Prostate gland (tissue), 2 donors: ENCODE measurements around the gene UBB. TPM values are rescaled to one million over a fixed set of nuclear protein-coding genes. Genes with fewer than 3 reads are reported as not detected.
"Not testable (repeated sequence)": the region's sequence is repeated elsewhere in the genome, so short reads cannot be mapped to it uniquely, and the experiment has no call there.

Source experiments
- DNase-seq: peaks from one replicate; pipeline ENCODE4 v3.0.0-alpha.2; 2019; ENCODE audit warnings: low spot score
- H3K27ac ChIP-seq, 2 donors: fragments of 200-600 bp; sonication (generic); 2 replicates each; pipeline ENCODE4 v1.5.1; 2017 to 2019
- H3K27me3 ChIP-seq: fragments of 200-600 bp; sonication (generic); replicated peaks from 2 replicates; pipeline ENCODE4 v1.5.1; 2019; ENCODE audit not compliant: insufficient read depth
- H3K36me3 ChIP-seq, 2 donors: fragments of 200-600 bp; sonication (generic); 1 replicate in 1 of 2; 2 replicates in 1 of 2; pipeline versions ENCODE4 v1.5.1 to v1.8.1; 2017 to 2019
- H3K4me1 ChIP-seq: fragments of 200-600 bp; sonication (generic); replicated peaks from 2 replicates; pipeline ENCODE4 v1.5.1; 2019
- H3K4me3 ChIP-seq, 2 donors: fragments of 200-600 bp; sonication (generic); 2 replicates each; pipeline ENCODE4 v1.5.1; 2017 to 2019
- H3K9me3 ChIP-seq: fragments of 200-600 bp; sonication (generic); 2 replicates; pipeline ENCODE4 v1.5.1; 2017
- CTCF ChIP-seq, 4 experiments: fragments of 200-600 bp in 2 of 4; fragments of 450-650 bp in 2 of 4; sonication (generic) in 2 of 4; IDR thresholded peaks; 1 replicate in 3 of 4; 2 replicates in 1 of 4; pipeline ENCODE4 v1.5.1; 2016 to 2019; ENCODE audit warnings: antibody characterized with exemption in 4 of 4, mild to moderate bottlenecking in 2 of 4, moderate library complexity in 2 of 4
- POLR2A ChIP-seq: fragments of 450-650 bp; IDR thresholded peaks from one replicate; pipeline ENCODE4 v1.6.1; 2016; ENCODE audit warnings: antibody characterized with exemption, mild to moderate bottlenecking
- POLR2AphosphoS5 ChIP-seq: sonication (generic); formaldehyde crosslinking; IDR thresholded peaks from one replicate; pipeline ENCODE4 v1.6.1; 2017; ENCODE audit warnings: antibody characterized with exemption
- WGBS: methylation state at CpG from one replicate; pipeline ENCODE4 v1.1.5; 2018; 5-methylcytosine and 5-hydroxymethylcytosine counted together
- intact Hi-C: fragments of 100-400 bp; cut with DNase I; formaldehyde crosslinking; loops from one replicate; pipeline ENCODE4 v1.14.2; 2022
- total RNA-seq, 2 donors: library from RNA; depleted of rRNA; stranded (reverse); fragments of >200 nt; gene quantifications; one replicate each; pipeline ENCODE4 v1.1.0, GENCODE V29; 2016

UBB gene
- total RNA-seq, 2 donors from 2014 or later = 1,174 to 1,571 TPM

- Histone ChIP-seq H3K27me3 (no peaks in the 10 kb centered on the region), H3K4me3 (no peak overlapping the region), H3K4me1 (no peaks in the 10 kb centered on the region), H3K27ac (no peak overlapping the region), H3K36me3 (no peaks in the 10 kb centered on the region), H3K9me3 (no peaks in the 10 kb centered on the region)
- over 99% methylated on average over 13 of the region's 13 CpGs for WGBS
- DNase-seq = no peak
- intact Hi-C loops = no loop called here
- TF ChIP-seq CTCF (IDR thresholded peaks at IDR 0.05) (no peak), POLR2A (no peak), POLR2AphosphoS5 (no peak)
Observed at GRCh38 chr17:16391451-16391850, 10.6 kb downstream of the UBB start.

- H3K4me3 ChIP-seq, H3K27me3 ChIP-seq, H3K36me3 ChIP-seq, H3K27ac ChIP-seq, intact Hi-C loops, H3K9me3 ChIP-seq, DNase-seq, H3K4me1 ChIP-seq: not testable (repeated sequence)
- WGBS = 94% methylated on average over 11 of the region's 11 CpGs
Observed at GRCh38 chr17:16392491-16392890, 11.6 kb downstream of the UBB start.

- H3K27ac ChIP-seq, H3K4me1 ChIP-seq, H3K36me3 ChIP-seq, DNase-seq, intact Hi-C loops, H3K4me3 ChIP-seq, H3K27me3 ChIP-seq, H3K9me3 ChIP-seq: not testable (repeated sequence)
- WGBS = 63% methylated on average over 4 of the region's 4 CpGs
Observed at GRCh38 chr17:16395887-16396286, 15.0 kb downstream of the UBB start.

- DNase-seq = not testable (repeated sequence)
- WGBS = 59% methylated on average over 2 of the region's 2 CpGs
Observed at GRCh38 chr17:16396693-16397092, 15.8 kb downstream of the UBB start.

GRCh38 chr17:16398270-16399267 lies 17.7 kb downstream of the UBB start:
- WGBS = 43% methylated on average over 9 of the region's 9 CpGs
- Histone ChIP-seq H3K4me1 (no peaks in the 10 kb centered on the region), H3K9me3 (no peaks in the 10 kb centered on the region), H3K4me3 (no peak overlapping the region), H3K27me3 (no peaks in the 10 kb centered on the region), H3K27ac (no peak overlapping the region), H3K36me3 (no peaks in the 10 kb centered on the region)
- no peak for DNase-seq
- intact Hi-C loops = no loop called here
- TF ChIP-seq CTCF (IDR thresholded peaks at IDR 0.05) = no peak
- no peak for TF ChIP-seq POLR2A
- TF ChIP-seq POLR2AphosphoS5 = no peak

More at GRCh38 chr17:16396693-16397092, 15.8 kb downstream of the UBB start:
- H3K4me1 ChIP-seq, intact Hi-C loops, H3K9me3 ChIP-seq, H3K36me3 ChIP-seq, H3K4me3 ChIP-seq, H3K27ac ChIP-seq, H3K27me3 ChIP-seq: not testable (repeated sequence)

- H3K27me3 ChIP-seq, H3K4me1 ChIP-seq, H3K36me3 ChIP-seq, H3K9me3 ChIP-seq, DNase-seq, H3K4me3 ChIP-seq, intact Hi-C loops, H3K27ac ChIP-seq: not testable (repeated sequence)
- WGBS = 92% methylated on average over 9 of the region's 9 CpGs
Observed at GRCh38 chr17:16403847-16404246, 23.0 kb downstream of the UBB start.
